Airway epithelial cell (primary cell): Measurements from ENCODE around the gene PSAP. TPM values are rescaled to one million over a fixed set of nuclear protein-coding genes. Genes with fewer than 3 reads are reported as not detected.

Source experiments
- total RNA-seq: library from RNA; depleted of rRNA; stranded (reverse); fragments of >200 nt; gene quantifications from 2 replicates; pipeline ENCODE4 v1.2.3, GENCODE V29; 2015

Gene PSAP
- total RNA-seq: 482 and 505 TPM in 2 replicates

GRCh38 chr10:71850743-71851464, at the start of gene PSAP:
TSS of gene PSAP (minus strand) at chr10:71851251. CDS start at chr10:71851221, 30 bp downstream.

GRCh38 chr10:71773221-71773971, 77.7 kb downstream of the PSAP start, which contains the start of gene VSIR:
TSS of gene VSIR (minus strand) at chr10:71773520. CDS start at chr10:71773439, 81 bp downstream.

Other genes with a start within 250 kb of the PSAP start
- gene C10orf105, start 131.5 kb downstream of the PSAP start, total RNA-seq: 0.14 TPM in 1 of 2 replicates, not detected in the other
- gene VSIR, start 77.7 kb downstream of the PSAP start, total RNA-seq: 13.6 and 18.3 TPM in 2 replicates
- 19.8 and 22.4 TPM in 2 replicates for gene CHST3, start 113.1 kb upstream of the PSAP start, total RNA-seq
- not detected in 2 replicates for gene SPOCK2, start 237.3 kb upstream of the PSAP start, total RNA-seq